Type B pancreatic cell (in vitro differentiated cells): ENCODE results near the gene TCF12. TPM values are rescaled to one million over a fixed set of nuclear protein-coding genes. Genes with fewer than 3 reads are reported as not detected.
"Not testable (repeated sequence)": the region's sequence is repeated elsewhere in the genome, so short reads cannot be mapped to it uniquely, and the experiment has no call there.

ENCODE experiments used
- DNase-seq: peaks from one replicate; pipeline ENCODE4 v3.0.0; 2021; ENCODE audit warnings: mixed read lengths; ENCODE audit not compliant: unreplicated experiment; ENCODE audit errors: extremely low spot score
- H3K27ac Mint-ChIP-seq: 2 replicates; pipeline ENCODE4 v1.8.0; 2021; ENCODE audit warnings: mild to moderate bottlenecking, mixed read lengths
- H3K27me3 Mint-ChIP-seq: 2 replicates; pipeline ENCODE4 v1.8.0; 2021; ENCODE audit warnings: mixed read lengths
- H3K36me3 Mint-ChIP-seq: 2 replicates; pipeline ENCODE4 v1.8.0; 2021; ENCODE audit warnings: mixed read lengths
- H3K4me1 Mint-ChIP-seq: one replicate; pipeline ENCODE4 v1.8.0; 2021; ENCODE audit warnings: mixed read lengths; ENCODE audit not compliant: unreplicated experiment
- H3K4me3 Mint-ChIP-seq: 2 replicates; pipeline ENCODE4 v1.8.0; 2021; ENCODE audit warnings: mild to moderate bottlenecking, mixed read lengths
- H3K9me3 Mint-ChIP-seq: 2 replicates; pipeline ENCODE4 v1.8.0; 2021; ENCODE audit warnings: mixed read lengths
- total RNA-seq: library from RNA; stranded (reverse); gene quantifications from 2 replicates; pipeline ENCODE4 v1.2.1, GENCODE V29; 2021; ENCODE audit warnings: low replicate concordance
- TF ChIP-seq, protein P1 (sequence below): fragments of 200-600 bp; sonication (generic); conservative IDR thresholded peaks from 2 replicates; pipeline ENCODE4 v1.5.0; 2021; ENCODE audit warnings: antibody characterized with exemption, mild to moderate bottlenecking

TCF12 gene
- total RNA-seq, 1 donor from 2014 or later, result 153 TPM

- Mint-ChIP-seq H3K36me3 (peaks cover 21% of the 10 kb centered on the region), H3K4me3 (no peak overlapping the region), H3K4me1 (peaks cover 13% of the 10 kb centered on the region), H3K27me3 (no peaks in the 10 kb centered on the region), H3K9me3 (peaks cover 10% of the 10 kb centered on the region), H3K27ac (no peak overlapping the region)
- DNase-seq, result no peak
- TF ChIP-seq, protein P1, sequence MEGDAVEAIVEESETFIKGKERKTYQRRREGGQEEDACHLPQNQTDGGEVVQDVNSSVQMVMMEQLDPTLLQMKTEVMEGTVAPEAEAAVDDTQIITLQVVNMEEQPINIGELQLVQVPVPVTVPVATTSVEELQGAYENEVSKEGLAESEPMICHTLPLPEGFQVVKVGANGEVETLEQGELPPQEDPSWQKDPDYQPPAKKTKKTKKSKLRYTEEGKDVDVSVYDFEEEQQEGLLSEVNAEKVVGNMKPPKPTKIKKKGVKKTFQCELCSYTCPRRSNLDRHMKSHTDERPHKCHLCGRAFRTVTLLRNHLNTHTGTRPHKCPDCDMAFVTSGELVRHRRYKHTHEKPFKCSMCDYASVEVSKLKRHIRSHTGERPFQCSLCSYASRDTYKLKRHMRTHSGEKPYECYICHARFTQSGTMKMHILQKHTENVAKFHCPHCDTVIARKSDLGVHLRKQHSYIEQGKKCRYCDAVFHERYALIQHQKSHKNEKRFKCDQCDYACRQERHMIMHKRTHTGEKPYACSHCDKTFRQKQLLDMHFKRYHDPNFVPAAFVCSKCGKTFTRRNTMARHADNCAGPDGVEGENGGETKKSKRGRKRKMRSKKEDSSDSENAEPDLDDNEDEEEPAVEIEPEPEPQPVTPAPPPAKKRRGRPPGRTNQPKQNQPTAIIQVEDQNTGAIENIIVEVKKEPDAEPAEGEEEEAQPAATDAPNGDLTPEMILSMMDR, result no peak
Observed at GRCh38 chr15:57147621-57148020, 229.2 kb downstream of the TCF12 start.

- no peaks in the 10 kb centered on the region for H3K27me3 Mint-ChIP-seq
- peaks cover 10% of the 10 kb centered on the region for H3K9me3 Mint-ChIP-seq
- TF ChIP-seq, protein P1, result no peak
- H3K4me1 Mint-ChIP-seq, result peaks cover 13% of the 10 kb centered on the region
- peaks cover 27% of the 10 kb centered on the region for H3K36me3 Mint-ChIP-seq
- DNase-seq, result no peak
- H3K4me3 Mint-ChIP-seq, result no peak overlapping the region
- no peak overlapping the region for H3K27ac Mint-ChIP-seq
Observed at GRCh38 chr15:57148262-57148661, 229.8 kb downstream of the TCF12 start.

DNA sequence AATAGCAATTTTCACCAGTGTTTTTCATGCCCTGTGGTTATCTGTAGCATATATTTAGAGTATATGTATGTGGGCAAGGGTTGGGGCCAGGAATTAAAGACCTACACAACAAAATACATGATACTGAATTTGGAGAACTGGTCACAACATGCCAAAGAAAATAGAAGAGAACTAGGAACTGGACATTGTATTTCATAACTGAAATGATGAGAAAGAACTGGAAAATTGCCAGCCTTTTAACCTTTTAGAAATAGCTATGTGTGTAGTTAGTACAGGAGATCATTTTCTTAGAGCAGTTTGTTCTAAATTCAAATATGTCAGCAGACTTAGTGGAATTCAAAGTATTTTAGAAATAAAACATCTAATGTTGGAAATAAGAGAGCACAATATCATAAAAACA, 230.8 kb downstream of the TCF12 start:
- TF ChIP-seq, protein P1, result no peak
- no peak overlapping the region for H3K4me3 Mint-ChIP-seq
- peaks cover 13% of the 10 kb centered on the region for H3K4me1 Mint-ChIP-seq
- no peaks in the 10 kb centered on the region for H3K27me3 Mint-ChIP-seq
- peaks cover 33% of the 10 kb centered on the region for H3K36me3 Mint-ChIP-seq
- peaks cover 11% of the 10 kb centered on the region for H3K9me3 Mint-ChIP-seq
- DNase-seq, result no peak
- H3K27ac Mint-ChIP-seq, result no peak overlapping the region

GRCh38 chr15:57150066-57150865, 231.8 kb downstream of the TCF12 start:
- TF ChIP-seq, protein P1, result no peak
- Mint-ChIP-seq H3K4me3 (no peak overlapping the region), H3K36me3 (peaks cover 36% of the 10 kb centered on the region), H3K27me3 (no peaks in the 10 kb centered on the region), H3K9me3 (peaks cover 14% of the 10 kb centered on the region), H3K27ac (no peak overlapping the region), H3K4me1 (peaks cover 13% of the 10 kb centered on the region)
- DNase-seq, result no peak

DNA sequence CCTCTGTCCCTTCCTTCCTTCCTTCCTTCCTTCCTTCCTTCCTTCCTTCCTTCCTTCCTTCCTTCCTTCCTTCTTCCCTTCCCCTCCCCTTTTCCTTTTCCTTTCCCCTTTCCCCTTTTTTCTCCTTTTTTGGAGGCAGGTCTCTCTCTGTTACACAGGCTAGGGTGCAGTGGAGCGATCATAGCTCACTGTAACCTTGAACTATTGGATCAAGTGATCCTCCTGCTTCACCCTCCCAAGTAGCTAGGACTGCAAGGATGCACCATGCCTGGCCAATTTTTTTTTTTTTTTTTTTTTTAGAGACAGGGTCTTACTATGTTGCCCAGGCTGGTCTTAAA, 232.4 kb downstream of the TCF12 start:
- Mint-ChIP-seq H3K36me3 (peaks cover 36% of the 10 kb centered on the region), H3K4me1 (peaks cover 13% of the 10 kb centered on the region), H3K9me3 (peaks cover 14% of the 10 kb centered on the region)
- H3K27me3 Mint-ChIP-seq, H3K4me3 Mint-ChIP-seq, H3K27ac Mint-ChIP-seq, DNase-seq: not testable (repeated sequence)

GRCh38 chr15:57152133-57152532, 233.7 kb downstream of the TCF12 start:
- Mint-ChIP-seq H3K9me3 (peaks cover 14% of the 10 kb centered on the region), H3K27ac (no peak overlapping the region), H3K4me1 (peaks cover 7% of the 10 kb centered on the region), H3K4me3 (no peak overlapping the region), H3K27me3 (no peaks in the 10 kb centered on the region), H3K36me3 (peaks cover 36% of the 10 kb centered on the region)
- no peak for DNase-seq
- TF ChIP-seq, protein P1, result no peak
